HEK293T (cell line): ENCODE data around the gene IVL.

Experiments
- ARNT ChIP-seq: fragments of 450-650 bp; IDR thresholded peaks from 2 replicates; pipeline ENCODE4 v1.6.1; 2017; ENCODE audit warnings: mild to moderate bottlenecking
- BHLHE40 ChIP-seq: fragments of 450-650 bp; IDR thresholded peaks from 2 replicates; pipeline ENCODE4 v1.6.1; 2016; ENCODE audit warnings: mild to moderate bottlenecking, moderate library complexity, borderline replicate concordance
- ELF4 ChIP-seq: fragments of 450-650 bp; IDR thresholded peaks from 2 replicates; pipeline ENCODE4 v1.6.1; 2017; ENCODE audit warnings: antibody characterized with exemption
- FOXM1 ChIP-seq: fragments of 450-650 bp; IDR thresholded peaks from 2 replicates; pipeline ENCODE4 v1.6.1; 2017; ENCODE audit warnings: mild to moderate bottlenecking, borderline replicate concordance
- LEF1 ChIP-seq: fragments of 450-650 bp; IDR thresholded peaks from 2 replicates; pipeline ENCODE4 v1.6.1; 2017; ENCODE audit warnings: mild to moderate bottlenecking, borderline replicate concordance
- NFRKB ChIP-seq: fragments of 450-650 bp; IDR thresholded peaks from 2 replicates; pipeline ENCODE4 v1.6.1; 2016; ENCODE audit warnings: mild to moderate bottlenecking, moderate library complexity
- SUZ12 ChIP-seq: fragments of 450-650 bp; IDR thresholded peaks from 2 replicates; pipeline ENCODE4 v1.6.1; 2016; ENCODE audit warnings: mild to moderate bottlenecking

DNA sequence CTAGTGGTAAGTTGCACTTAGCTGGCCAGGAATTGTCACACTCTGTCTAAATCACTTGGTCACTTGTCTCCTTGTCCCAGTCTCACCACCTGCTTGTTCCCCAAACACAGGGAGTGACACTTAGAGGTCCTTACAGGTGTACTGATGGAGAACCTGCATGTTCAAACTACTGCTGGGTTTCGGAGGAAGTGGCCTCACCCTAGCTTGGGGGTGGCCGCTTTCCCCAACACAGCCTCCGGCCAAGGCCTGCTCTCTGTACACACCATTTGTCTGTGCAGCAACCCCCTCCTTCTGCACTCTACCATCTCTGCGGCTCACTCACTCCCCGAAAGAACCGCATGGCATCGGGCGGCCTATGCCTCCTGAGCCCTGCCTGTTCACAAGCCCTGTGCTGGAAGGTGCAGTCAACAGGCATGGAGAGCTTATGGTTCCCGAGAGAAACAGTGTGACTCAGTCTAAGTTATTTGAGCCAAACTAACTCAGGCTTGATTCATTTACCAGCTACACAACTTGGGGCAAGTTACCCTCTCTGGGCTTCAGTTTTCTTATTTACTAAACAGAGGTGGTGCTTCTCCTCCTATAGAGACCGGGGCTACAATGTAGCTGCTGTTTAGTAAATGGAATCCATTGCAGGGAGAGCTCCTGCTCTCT, 51.6 kb downstream of the IVL start:
- TF ChIP-seq ELF4 (no peak), LEF1 (no peak), FOXM1 (no peak), BHLHE40 (no peak), NFRKB (no peak), ARNT (no peak), SUZ12 (no peak)
